CD8-positive, alpha-beta memory T cell (primary cell): ENCODE results near the gene TNFRSF11A. TPM values are rescaled to one million over a fixed set of nuclear protein-coding genes. Genes with fewer than 3 reads are reported as not detected.

Source experiments
- CTCF ChIA-PET: fragments of 350-600 bp; sonication (Branson Sonifier 250); formaldehyde crosslinking; loops from one replicate; lab custom pipeline; 2021; ENCODE audit warnings: antibody characterized with exemption; lab: Charles Lee
- POLR2A ChIA-PET: fragments of 350-600 bp; sonication (Branson Sonifier 250); formaldehyde crosslinking; loops from one replicate; lab custom pipeline; 2021; ENCODE audit warnings: antibody characterized with exemption; lab: Charles Lee
- DNase-seq, 5 donors: peaks; one replicate each; pipeline versions ENCODE4 v3.0.0 to v3.0.0-alpha.2; 2020 to 2022; ENCODE audit warnings: mixed read lengths in 1 of 5
- H3K27ac ChIP-seq: one replicate; pipeline ENCODE4 v1.7.0; 2013; ENCODE audit warnings: low read depth, mild to moderate bottlenecking, low read length, moderate library complexity
- H3K27me3 ChIP-seq: 2 replicates; pipeline ENCODE4 v1.7.0; 2013; ENCODE audit warnings: low read length, mild to moderate bottlenecking; ENCODE audit not compliant: insufficient read depth, poor library complexity, severe bottlenecking
- H3K36me3 ChIP-seq: 2 replicates; pipeline ENCODE4 v1.7.0; 2013; ENCODE audit warnings: mild to moderate bottlenecking, low read length, moderate library complexity; ENCODE audit not compliant: insufficient read depth
- H3K4me1 ChIP-seq: 2 replicates; pipeline ENCODE4 v1.7.0; 2013; ENCODE audit warnings: mild to moderate bottlenecking, low read length, moderate library complexity; ENCODE audit not compliant: insufficient read depth
- H3K4me3 ChIP-seq: 2 replicates; pipeline ENCODE4 v1.7.0; 2013; ENCODE audit warnings: mild to moderate bottlenecking, low read length
- H3K9me3 ChIP-seq: 2 replicates; pipeline ENCODE4 v1.7.0; 2013; ENCODE audit warnings: mild to moderate bottlenecking, low read length
- H3K27ac Mint-ChIP-seq, 8 donors: one replicate each; pipeline ENCODE4 v1.8.0; 2020 to 2021; ENCODE audit warnings: mixed read lengths in 8 of 8, mild to moderate bottlenecking in 6 of 8, inconsistent platforms in 3 of 8, moderate library complexity in 3 of 8
- H3K27me3 Mint-ChIP-seq, 2 donors: one replicate each; pipeline ENCODE4 v1.8.0; 2020 to 2021; ENCODE audit warnings: mixed read lengths in 2 of 2, mild to moderate bottlenecking in 1 of 2, moderate library complexity in 1 of 2
- H3K36me3 Mint-ChIP-seq, 3 donors: one replicate each; pipeline ENCODE4 v1.8.0; 2020 to 2021; ENCODE audit warnings: mixed read lengths in 3 of 3, inconsistent platforms in 1 of 3, mild to moderate bottlenecking in 1 of 3
- H3K4me1 Mint-ChIP-seq, 3 donors: one replicate each; pipeline ENCODE4 v1.8.0; 2020 to 2021; ENCODE audit warnings: mixed read lengths in 3 of 3, inconsistent platforms in 1 of 3, mild to moderate bottlenecking in 1 of 3
- H3K4me3 Mint-ChIP-seq, 7 donors: one replicate each; pipeline ENCODE4 v1.8.0; 2020 to 2021; ENCODE audit warnings: mixed read lengths in 7 of 7, mild to moderate bottlenecking in 6 of 7, moderate library complexity in 4 of 7, inconsistent platforms in 2 of 7
- H3K9me3 Mint-ChIP-seq, 5 donors: one replicate each; pipeline ENCODE4 v1.8.0; 2020 to 2022; ENCODE audit warnings: mixed read lengths in 5 of 5, mild to moderate bottlenecking in 3 of 5, moderate library complexity in 2 of 5, inconsistent platforms in 1 of 5
- polyA plus RNA-seq: library from polyadenylated mRNA; unstranded; fragments of 300-500 nt; fragmentation: Illumina TruSeq; gene quantifications from one replicate; pipeline ENCODE4 v1.2.3, GENCODE V29; 2021
- total RNA-seq, 2 experiments: library from RNA; stranded (reverse); gene quantifications; one replicate each; pipeline ENCODE4 v1.2.3, GENCODE V29; 2021

The TNFRSF11A gene
- total and polyA plus RNA-seq, 3 experiments from 2014 or later = 0.12 to 3.1 (median 2.5) TPM

DNA sequence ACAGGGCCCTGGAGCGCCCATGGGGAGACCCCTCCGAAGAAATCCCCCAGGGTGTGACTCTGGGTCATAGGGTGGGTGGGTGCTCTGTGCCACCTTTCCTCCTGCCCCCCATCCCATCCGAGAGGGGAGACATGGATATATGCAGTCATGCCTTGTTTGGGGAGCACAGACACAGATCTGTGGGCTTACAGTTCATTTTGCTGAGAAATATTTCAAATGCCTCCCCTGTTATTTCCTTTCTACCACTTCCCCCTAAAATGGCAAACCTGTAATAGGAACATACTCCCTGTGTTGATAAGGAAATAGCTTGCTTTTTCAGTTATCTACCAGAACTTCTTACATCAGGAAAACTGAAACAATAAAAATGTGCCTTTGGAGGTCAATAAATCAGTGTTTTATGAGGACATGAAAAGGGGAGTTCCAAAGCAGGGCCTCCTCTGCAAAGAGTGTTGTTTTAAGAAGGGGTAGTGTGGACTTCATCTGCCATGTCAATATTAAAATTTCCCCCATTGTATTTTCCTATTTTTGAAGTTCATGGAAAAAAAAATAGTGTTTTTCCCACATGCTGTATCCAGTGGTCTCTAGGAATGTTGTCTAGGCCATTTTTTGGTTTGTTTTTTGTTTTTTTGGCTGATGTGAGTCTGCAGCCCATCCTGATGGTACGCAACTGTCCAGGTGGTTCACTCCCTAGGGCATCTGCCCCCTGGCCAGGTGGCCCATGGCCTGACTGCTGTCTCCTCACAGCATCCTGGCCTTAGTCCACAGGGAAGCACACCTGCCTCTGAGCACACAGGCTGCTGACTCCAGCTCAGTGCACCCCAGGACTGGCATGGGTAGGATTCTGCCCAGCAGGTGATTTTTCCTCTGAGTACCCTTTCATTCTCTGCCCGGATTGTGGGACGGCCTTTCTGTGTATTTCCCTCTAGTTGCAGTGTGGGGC, 3.7 kb downstream of the TNFRSF11A start:
- POLR2A ChIA-PET = no interaction called here
- H3K4me3 ChIP-seq = no peak overlapping the region
- H3K27ac ChIP-seq = no peak overlapping the region
- H3K27ac Mint-ChIP-seq = peak overlapping the region in 1 of 8 donors; percentile 91
- H3K4me1 Mint-ChIP-seq = peaks cover 24 to 37% (median 32%) of the 10 kb centered on the region in 3 donors
- H3K27me3 Mint-ChIP-seq = peaks cover 59 to 87% of the 10 kb centered on the region in 2 donors
- no peak for DNase-seq
- CTCF ChIA-PET = no interaction called here
- no peaks in the 10 kb centered on the region for H3K9me3 Mint-ChIP-seq
- peaks cover 13% of the 10 kb centered on the region for H3K4me1 ChIP-seq
- no peaks in the 10 kb centered on the region for H3K9me3 ChIP-seq
- no peaks in the 10 kb centered on the region for H3K36me3 Mint-ChIP-seq
- peaks cover 40% of the 10 kb centered on the region for H3K27me3 ChIP-seq
- peak overlapping the region in 1 of 7 donors; percentile 82 for H3K4me3 Mint-ChIP-seq
- no peaks in the 10 kb centered on the region for H3K36me3 ChIP-seq

DNA sequence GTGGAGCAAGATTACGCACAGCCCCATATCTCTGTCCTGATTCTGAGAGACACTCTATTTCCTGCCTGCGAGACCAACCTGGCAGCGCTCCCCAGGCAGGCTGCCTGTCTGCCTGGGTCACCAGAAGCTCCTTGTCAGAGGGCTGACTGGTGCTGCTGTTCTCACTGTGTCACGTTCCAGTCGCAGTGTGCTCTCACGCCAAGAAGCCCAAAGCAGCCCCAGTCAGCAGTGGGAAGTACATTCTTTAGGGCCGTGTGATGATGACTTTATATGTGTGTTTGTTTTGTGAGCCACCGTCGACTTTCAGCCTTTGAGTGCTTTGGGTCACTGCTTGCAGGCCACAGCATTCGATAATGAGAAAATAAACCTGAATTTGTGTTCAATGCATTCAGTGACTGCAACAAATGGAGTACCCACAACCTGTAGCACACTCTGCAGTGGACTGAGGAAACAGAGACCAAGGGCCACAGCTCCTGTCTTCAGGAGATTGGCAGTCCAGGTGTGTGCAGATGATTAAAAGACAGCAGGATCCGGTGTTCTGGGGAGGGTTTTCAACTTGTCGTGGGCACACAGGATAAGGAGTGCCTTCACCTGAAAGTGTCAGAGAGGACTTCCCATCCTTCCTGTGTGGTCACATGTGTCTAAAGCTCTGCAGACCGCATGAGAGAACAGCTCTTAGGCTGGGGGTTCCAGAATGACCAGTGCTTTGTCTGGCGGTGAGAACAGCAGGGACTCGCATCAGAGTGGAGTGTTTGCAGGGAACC, 4.8 kb downstream of the TNFRSF11A start:
- H3K4me1 ChIP-seq = peaks cover 11% of the 10 kb centered on the region
- H3K4me3 ChIP-seq = no peak overlapping the region
- peak overlapping the region in 2 of 8 donors; percentile 10 to 91 for H3K27ac Mint-ChIP-seq
- no peaks in the 10 kb centered on the region for H3K9me3 ChIP-seq
- ChIA-PET POLR2A (no interaction called here), CTCF (no interaction called here)
- peak overlapping the region in 3 of 7 donors; percentile 15 to 82 (median 23) for H3K4me3 Mint-ChIP-seq
- DNase-seq = peak in 2 of 5 donors; percentile 2 to 15
- peaks cover 53 to 86% of the 10 kb centered on the region in 2 donors for H3K27me3 Mint-ChIP-seq
- H3K27ac ChIP-seq = no peak overlapping the region
- peaks cover 19 to 28% (median 23%) of the 10 kb centered on the region in 3 donors for H3K4me1 Mint-ChIP-seq
- no peaks in the 10 kb centered on the region for H3K36me3 ChIP-seq
- peaks cover 40% of the 10 kb centered on the region for H3K27me3 ChIP-seq
- H3K36me3 Mint-ChIP-seq = peaks cover 0 to 3% (median 0%) of the 10 kb centered on the region in 3 donors
- H3K9me3 Mint-ChIP-seq = no peaks in the 10 kb centered on the region

- Mint-ChIP-seq H3K36me3 (peaks cover 0 to 3% (median 0%) of the 10 kb centered on the region in 3 donors), H3K9me3 (no peaks in the 10 kb centered on the region), H3K4me3 (peak overlapping the region in 1 of 7 donors; percentile 82), H3K4me1 (peaks cover 17 to 28% (median 21%) of the 10 kb centered on the region in 3 donors), H3K27ac (peak overlapping the region in 1 of 8 donors; percentile 91), H3K27me3 (peaks cover 55 to 88% of the 10 kb centered on the region in 2 donors)
- Histone ChIP-seq H3K9me3 (no peaks in the 10 kb centered on the region), H3K36me3 (no peaks in the 10 kb centered on the region), H3K27ac (no peak overlapping the region), H3K4me1 (peaks cover 8% of the 10 kb centered on the region), H3K27me3 (peaks cover 39% of the 10 kb centered on the region), H3K4me3 (no peak overlapping the region)
- no peak for DNase-seq
- ChIA-PET POLR2A (no interaction called here), CTCF (no interaction called here)
These were observed 5.5 kb downstream of the TNFRSF11A start for GRCh38 chr18:62330650-62331049.

- Mint-ChIP-seq H3K27ac (peak overlapping the region in 1 of 8 donors; percentile 87), H3K36me3 (peaks cover 0 to 3% (median 0%) of the 10 kb centered on the region in 3 donors), H3K4me1 (peaks cover 10 to 17% (median 10%) of the 10 kb centered on the region in 3 donors), H3K9me3 (no peaks in the 10 kb centered on the region), H3K4me3 (peak overlapping the region in 1 of 7 donors; percentile 69), H3K27me3 (peaks cover 48 to 88% of the 10 kb centered on the region in 2 donors)
- Histone ChIP-seq H3K27me3 (peaks cover 28% of the 10 kb centered on the region), H3K4me1 (no peaks in the 10 kb centered on the region), H3K36me3 (no peaks in the 10 kb centered on the region), H3K27ac (no peak overlapping the region), H3K9me3 (no peaks in the 10 kb centered on the region), H3K4me3 (no peak overlapping the region)
- CTCF ChIA-PET = interaction anchor here (1.1 kb wide), 1 partner anchor 21 kb away, joined by 4 read pairs; no protein-coding TSS in a partner anchor
- POLR2A ChIA-PET = no interaction called here
- no peak for DNase-seq
These were observed 6.7 kb downstream of the TNFRSF11A start for GRCh38 chr18:62331581-62332356.

DNA sequence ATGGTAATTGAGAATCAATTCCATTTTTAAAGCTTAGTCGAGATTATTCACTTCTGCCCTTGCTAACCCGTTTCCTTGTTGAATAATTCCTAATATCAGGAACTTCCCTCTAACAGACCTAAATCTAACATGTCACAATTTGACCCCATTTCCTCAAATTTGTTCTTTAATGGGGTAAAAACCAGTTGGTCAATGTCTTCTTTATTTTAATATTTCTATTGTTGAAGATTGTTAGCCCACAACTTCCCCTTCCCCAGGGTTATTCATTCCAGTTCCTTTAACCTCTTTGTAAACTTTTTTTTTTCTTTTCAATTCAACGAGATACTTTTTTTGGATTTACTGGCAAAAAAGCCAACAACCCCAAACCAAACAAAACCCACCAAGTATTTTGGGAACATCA, 7.3 kb downstream of the TNFRSF11A start:
- H3K27me3 Mint-ChIP-seq = peaks cover 41 to 83% of the 10 kb centered on the region in 2 donors
- Histone ChIP-seq H3K36me3 (no peaks in the 10 kb centered on the region), H3K27ac (no peak overlapping the region), H3K27me3 (peaks cover 21% of the 10 kb centered on the region), H3K4me1 (no peaks in the 10 kb centered on the region), H3K4me3 (no peak overlapping the region), H3K9me3 (no peaks in the 10 kb centered on the region)
- no peaks in the 10 kb centered on the region for H3K9me3 Mint-ChIP-seq
- CTCF ChIA-PET = interaction anchor here (1.1 kb wide), 1 partner anchor 22 kb away, joined by 4 read pairs; no protein-coding TSS in a partner anchor
- peaks cover 8 to 15% (median 10%) of the 10 kb centered on the region in 3 donors for H3K4me1 Mint-ChIP-seq
- POLR2A ChIA-PET = no interaction called here
- no peak for DNase-seq
- H3K36me3 Mint-ChIP-seq = peaks cover 0 to 3% (median 0%) of the 10 kb centered on the region in 3 donors
- no peak overlapping the region for H3K4me3 Mint-ChIP-seq
- H3K27ac Mint-ChIP-seq = no peak overlapping the region

GRCh38 chr18:62332964-62333695, 8.0 kb downstream of the TNFRSF11A start:
- peak overlapping the region in 2 of 8 donors; percentile 7 to 12 for H3K27ac Mint-ChIP-seq
- H3K9me3 Mint-ChIP-seq = no peaks in the 10 kb centered on the region
- Histone ChIP-seq H3K27me3 (peaks cover 17% of the 10 kb centered on the region), H3K36me3 (no peaks in the 10 kb centered on the region), H3K9me3 (no peaks in the 10 kb centered on the region), H3K27ac (no peak overlapping the region), H3K4me3 (no peak overlapping the region), H3K4me1 (no peaks in the 10 kb centered on the region)
- H3K36me3 Mint-ChIP-seq = peaks cover 0 to 3% (median 0%) of the 10 kb centered on the region in 3 donors
- H3K4me1 Mint-ChIP-seq = peaks cover 8 to 15% (median 10%) of the 10 kb centered on the region in 3 donors
- ChIA-PET CTCF (no interaction called here), POLR2A (no interaction called here)
- no peak overlapping the region for H3K4me3 Mint-ChIP-seq
- DNase-seq = no peak
- peaks cover 35 to 76% of the 10 kb centered on the region in 2 donors for H3K27me3 Mint-ChIP-seq

DNA sequence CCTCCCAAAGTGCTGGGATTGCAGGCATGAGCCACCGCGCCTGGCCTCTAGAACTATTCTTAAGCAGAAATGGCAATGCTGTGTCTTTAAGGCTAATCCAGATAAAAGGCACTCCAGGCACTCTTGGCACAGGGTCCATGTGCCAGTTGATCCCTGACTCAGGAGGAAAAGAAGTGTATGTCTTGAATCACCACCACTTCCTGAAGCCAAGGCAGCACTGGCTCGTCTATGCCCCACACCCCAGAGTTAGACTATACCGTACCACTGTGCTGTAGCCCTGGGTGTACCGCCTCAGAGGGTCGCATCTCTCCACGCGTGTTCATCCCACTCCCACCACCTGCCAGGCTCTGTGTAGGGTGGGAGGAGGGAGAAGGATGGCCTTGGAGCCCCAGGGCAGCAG, 9.0 kb downstream of the TNFRSF11A start:
- no peaks in the 10 kb centered on the region for H3K36me3 ChIP-seq
- ChIA-PET CTCF (no interaction called here), POLR2A (no interaction called here)
- no peaks in the 10 kb centered on the region for H3K9me3 ChIP-seq
- no peak for DNase-seq
- H3K36me3 Mint-ChIP-seq = peaks cover 0 to 3% (median 0%) of the 10 kb centered on the region in 3 donors
- no peaks in the 10 kb centered on the region for H3K9me3 Mint-ChIP-seq
- peaks cover 8 to 13% (median 10%) of the 10 kb centered on the region in 3 donors for H3K4me1 Mint-ChIP-seq
- H3K4me3 ChIP-seq = no peak overlapping the region
- peaks cover 8% of the 10 kb centered on the region for H3K27me3 ChIP-seq
- H3K27ac ChIP-seq = no peak overlapping the region
- no peaks in the 10 kb centered on the region for H3K4me1 ChIP-seq
- no peak overlapping the region for H3K27ac Mint-ChIP-seq
- H3K4me3 Mint-ChIP-seq = no peak overlapping the region
- peaks cover 34 to 76% of the 10 kb centered on the region in 2 donors for H3K27me3 Mint-ChIP-seq
